Renal cortical epithelial cell (primary cell): ENCODE data around the gene GFOD1. TPM values are rescaled to one million over a fixed set of nuclear protein-coding genes. Genes with fewer than 3 reads are reported as not detected.

ENCODE experiments used
- DNase-seq: peaks from one replicate; pipeline ENCODE4 v3.0.0-alpha.2; 2011; ENCODE audit warnings: low read depth
- total RNA-seq: library from RNA; depleted of rRNA; stranded (reverse); fragments of >200 nt; gene quantifications from 2 replicates; pipeline ENCODE4 v1.2.3, GENCODE V29; 2014

The GFOD1 gene
- total RNA-seq, 1 donor from 2014 or later = 5.2 TPM

DNA sequence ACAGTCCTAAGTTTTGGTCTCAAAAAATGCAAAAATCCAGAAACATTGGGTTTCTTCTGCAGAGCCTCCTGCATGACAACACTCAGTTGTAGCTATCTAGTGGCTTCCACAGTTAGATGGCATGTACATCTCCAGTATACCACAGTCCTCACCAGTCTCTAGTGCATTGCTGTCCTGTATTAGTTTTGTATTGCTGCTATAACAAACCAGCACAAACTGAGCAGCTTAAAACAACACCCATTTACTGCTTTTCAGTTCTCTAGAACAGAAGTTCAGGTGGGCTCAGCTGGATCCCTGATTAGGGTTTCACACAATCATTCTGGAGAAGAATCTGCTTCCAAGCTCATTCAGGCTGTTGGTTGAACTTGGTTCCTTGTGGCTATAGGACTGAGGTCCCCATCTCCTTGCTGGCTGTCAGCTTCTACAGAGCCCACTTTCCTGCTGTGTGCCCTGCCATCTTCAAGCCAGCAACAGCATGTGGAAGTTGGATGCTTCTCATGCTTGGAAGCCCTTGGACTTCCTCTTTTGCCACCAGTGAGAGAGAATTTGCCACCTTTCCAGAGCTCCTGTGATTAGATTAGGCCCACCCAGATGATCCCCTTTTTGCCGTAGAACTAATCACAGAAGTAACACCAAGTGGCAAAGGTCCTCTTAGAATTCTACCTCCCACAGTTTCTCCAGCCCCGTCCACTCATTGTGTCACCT is 110.2 kb downstream of the GFOD1 start:
- no peak for DNase-seq

DNA sequence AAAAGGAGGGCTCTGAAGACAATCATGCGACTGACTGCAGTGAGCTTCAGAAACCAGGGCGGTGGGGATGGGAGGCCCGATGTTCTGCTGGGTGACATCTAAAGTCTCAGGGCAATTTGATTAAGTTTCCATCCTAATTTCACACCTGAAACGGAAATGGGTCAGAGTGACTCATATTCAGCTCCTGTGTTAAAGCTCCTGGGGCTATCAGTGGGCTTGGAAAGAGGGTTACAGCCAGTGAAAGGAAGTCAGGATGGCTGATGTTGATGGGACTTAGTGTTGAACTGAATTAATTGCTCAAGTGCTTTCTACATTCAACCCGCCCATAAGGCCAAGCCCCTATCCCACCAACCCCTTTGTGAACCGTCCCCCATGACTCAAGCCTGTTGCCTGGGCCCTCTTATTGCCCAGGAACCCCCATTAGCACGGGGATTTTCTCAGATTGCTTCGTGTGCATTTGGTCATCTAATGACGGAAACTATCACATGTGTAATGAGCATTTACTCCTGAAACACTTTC is 112.0 kb downstream of the GFOD1 start:
- no peak for DNase-seq

GRCh38 chr6:13373919-13374318 is 113.5 kb downstream of the GFOD1 start:
- DNase-seq = no peak

DNA sequence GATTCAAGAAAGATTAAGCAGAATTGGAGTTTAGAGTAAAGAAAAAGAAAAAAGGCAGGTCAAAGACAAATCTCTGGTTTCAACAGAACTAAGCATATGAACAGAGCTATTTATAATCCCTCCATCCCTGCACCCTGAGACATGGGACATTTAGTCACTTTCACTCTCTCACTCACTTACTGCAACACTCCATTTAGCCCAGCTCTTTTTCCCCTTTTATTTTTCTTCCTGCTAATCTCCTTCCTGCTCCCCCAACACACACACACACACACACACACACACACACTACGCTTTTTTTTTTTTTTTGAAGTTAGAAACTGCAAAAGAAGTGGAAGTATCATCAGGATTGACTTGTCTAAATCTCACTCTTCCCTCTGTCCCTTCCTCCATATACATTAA is 113.9 kb downstream of the GFOD1 start:
- no peak for DNase-seq

DNA sequence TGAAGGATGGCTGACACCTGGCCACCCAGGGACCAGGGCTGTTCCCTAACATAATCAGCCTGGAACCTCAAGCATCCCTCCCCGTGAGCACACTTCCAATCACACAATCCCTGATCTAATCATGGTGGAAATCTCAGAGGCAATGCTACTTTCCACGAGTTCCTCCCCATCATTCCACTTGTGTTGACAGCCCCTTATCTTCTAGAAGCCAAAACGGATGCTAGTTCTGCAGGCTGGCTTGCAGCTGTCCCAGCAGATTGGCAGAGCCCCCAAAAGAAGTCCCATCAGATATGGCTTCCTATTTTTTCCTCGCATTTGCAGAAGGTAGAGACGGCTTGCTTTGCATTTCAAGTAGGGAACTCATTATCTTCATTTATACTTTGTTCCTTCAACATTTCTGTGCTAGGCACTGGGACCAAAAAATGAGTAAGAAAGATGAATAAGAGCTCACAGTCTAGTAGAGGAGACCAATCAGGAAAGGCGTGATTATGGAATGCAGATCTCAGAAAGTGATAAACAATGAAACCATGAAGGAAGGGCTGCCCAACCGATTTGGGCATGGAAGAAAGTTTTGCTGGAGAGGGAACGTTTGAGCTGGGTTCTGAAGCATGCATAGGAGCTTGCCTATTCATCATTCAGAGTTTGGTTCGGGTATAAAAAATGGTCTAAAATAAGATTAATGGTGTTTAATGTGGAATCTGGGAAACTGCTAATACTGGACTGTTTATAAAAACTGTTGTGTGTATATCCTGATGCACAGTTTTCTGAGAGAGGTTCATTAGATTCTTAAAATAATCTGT is 114.5 kb downstream of the GFOD1 start:
- DNase-seq = no peak

GRCh38 chr6:13372076-13372475 is 115.3 kb downstream of the GFOD1 start:
- DNase-seq = no peak

DNA sequence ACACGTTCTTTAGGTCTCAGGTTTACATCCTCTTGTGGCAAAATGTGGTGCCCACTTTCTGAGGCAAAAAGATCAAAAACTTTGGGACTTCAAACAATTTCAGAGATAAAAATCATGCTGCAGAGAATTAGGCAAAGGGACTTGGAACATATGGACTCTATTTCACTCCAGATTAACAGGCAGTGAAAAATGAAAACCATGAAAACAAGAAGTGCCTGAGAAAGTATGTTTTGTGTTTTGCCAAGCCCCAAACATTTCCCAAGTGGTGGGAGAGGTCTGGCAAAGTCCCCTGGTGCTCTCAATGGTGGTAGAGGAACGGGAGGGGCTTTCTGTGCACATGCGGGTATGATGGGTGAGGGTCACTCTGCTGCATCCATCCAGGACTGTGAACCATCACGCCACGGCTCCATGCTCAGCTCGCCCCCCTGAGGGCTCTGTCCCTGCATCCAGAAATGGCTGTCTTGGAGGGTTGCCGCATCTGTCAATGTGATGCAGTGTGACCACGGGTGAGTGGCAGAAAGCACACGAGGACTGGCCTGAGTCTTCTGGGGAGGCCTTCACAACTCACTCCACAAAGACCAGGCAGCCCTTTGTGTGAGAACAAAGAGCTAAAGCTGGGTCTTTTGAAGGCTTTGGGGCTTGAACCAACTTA is 115.9 kb downstream of the GFOD1 start:
- no peak for DNase-seq

- no peak for DNase-seq
These were observed 116.8 kb downstream of the GFOD1 start for GRCh38 chr6:13370623-13371022.

DNA sequence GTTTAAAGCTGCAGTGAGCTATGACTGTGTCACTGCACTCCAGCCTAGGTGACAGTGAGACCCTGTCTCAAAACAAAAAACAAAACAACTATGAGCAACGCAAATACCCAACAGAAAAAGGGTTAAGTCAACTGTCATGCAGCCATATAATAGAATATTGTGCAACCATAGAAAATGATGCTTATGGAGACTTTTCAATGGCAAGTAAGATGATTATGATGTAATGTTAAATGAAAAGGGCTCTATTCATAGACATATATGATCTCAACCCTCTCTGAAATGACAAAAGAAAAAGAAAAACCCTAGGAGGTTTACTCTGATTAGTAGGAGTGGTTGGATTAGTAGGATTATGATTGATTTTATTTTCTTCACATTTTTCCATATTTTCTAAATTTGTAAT is 117.8 kb downstream of the GFOD1 start:
- DNase-seq = no peak

GRCh38 chr6:13368731-13369115 is 118.7 kb downstream of the GFOD1 start:
- DNase-seq = no peak

- DNase-seq = no peak
These were observed 119.2 kb downstream of the GFOD1 start for GRCh38 chr6:13368079-13368730.

DNA sequence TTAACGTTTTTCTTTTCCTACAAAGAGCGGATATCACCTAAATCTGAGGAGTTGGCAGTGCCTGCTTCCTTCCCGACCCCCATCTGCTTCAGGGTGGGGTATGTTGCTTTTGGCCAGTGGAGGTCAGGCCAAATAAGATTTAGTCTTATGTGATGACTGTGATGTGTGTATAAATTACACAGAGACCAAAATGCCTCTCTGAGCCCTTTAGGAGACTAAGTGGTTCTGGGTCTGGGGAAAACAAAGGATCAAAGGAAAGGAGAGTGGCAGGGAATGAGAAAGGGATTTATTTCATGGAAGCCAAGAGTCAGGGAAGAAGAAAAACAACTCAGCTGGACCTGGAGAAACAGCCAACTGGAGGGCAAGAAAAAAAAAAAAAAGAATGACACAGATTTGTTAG is 120.0 kb downstream of the GFOD1 start:
- DNase-seq = no peak

DNA sequence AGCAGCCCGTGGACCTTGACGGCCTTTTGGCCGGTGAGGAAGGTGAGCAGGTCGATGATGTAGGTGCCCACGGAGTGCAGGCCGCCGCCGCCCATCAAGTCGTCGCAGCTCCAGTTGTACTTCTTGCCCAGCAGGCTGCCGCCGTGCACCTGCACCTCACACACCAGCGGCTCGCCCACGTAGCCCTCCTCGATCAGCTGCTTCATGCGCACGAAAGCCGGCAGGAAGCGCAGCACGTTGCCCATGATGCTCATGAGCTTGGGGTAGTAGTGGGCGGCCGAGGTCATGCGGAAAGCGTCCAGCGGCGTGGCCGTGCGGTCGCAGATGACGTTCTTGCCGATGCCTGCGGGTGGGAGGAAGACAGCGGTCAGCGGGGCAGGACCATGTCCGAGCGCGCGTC is 122.1 kb downstream of the GFOD1 start:
- no peak for DNase-seq

- no peak for DNase-seq
These were observed 122.6 kb downstream of the GFOD1 start for GRCh38 chr6:13364842-13365241.

GRCh38 chr6:13362412-13362811 is 125.0 kb downstream of the GFOD1 start:
- DNase-seq = peak; percentile 99

DNA sequence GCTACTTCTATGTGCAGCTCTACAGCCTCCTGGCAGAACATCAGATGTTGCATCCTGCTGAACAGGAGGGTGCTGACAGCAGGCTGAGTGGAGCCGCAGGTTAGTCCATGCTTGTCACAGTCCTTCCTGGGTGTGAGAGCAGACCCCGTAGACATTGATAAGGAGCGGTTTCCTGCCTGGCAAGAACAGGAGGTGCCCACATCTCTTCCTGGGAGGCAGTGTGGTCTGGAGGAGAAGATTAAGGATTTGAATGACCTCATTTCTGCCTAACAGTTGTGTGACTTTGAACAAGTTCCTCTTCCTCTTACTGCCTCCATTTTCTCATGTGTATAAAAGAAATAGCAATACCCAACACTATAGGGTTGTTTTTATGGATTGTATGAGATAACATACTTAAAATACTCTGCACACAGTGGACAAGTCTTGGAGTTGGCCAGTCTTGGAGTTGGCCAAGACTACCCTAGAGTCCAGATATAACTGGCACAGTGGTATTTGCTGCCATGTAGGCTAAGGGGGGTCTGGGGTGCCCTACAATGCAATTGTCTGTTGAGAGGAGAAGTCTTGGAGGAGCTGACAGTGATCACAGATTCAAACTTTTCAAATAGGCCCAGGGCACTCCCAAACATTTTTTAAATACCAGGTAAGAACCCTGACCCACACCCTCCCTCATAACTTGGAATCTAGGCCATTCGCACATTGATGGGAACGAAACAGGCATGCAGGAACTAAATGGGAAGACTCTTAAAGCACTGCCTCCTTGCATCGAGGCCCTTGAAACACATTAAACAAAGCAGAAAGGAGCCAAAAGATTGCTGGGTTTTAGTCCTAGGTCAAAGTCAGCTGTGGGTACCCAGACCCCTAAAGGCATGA is 126.5 kb downstream of the GFOD1 start:
- no peak for DNase-seq

DNA sequence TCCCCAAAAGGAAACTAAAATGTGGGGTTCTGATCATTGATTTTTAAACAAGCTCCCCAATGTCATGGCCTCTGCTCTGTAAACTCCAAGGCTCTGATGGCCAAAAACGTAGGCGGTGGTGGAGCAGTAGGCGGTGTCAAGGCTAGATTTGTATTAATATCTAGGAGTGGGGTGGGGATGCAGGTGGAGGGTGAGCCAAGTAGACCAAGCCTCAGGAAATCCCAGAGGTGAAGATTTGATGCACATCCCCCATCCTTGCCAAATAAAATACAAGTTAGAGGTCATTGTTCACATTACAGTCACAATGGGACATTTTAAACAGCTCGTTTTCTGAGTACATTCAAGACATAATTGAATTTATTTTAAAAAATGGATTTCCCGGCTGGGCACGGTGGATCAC is 128.1 kb downstream of the GFOD1 start:
- no peak for DNase-seq

GRCh38 chr6:13358511-13358910 is 128.9 kb downstream of the GFOD1 start:
- no peak for DNase-seq

- DNase-seq = peak; percentile 92
These were observed 129.8 kb downstream of the GFOD1 start for GRCh38 chr6:13357551-13358075.

GRCh38 chr6:13355999-13356785 is 131.2 kb downstream of the GFOD1 start:
- DNase-seq = no peak
